HEK293 (cell line): ENCODE measurements around the gene HEMGN.

ENCODE experiments used
- CTCF ChIA-PET: fragments of 350-600 bp; formaldehyde crosslinking; extraction: SDS; loops from one replicate; lab custom pipeline; 2021; ENCODE audit warnings: antibody characterized with exemption; lab: Yijun Ruan, JAX
- POLR2A ChIA-PET: fragments of 300-600 bp; formaldehyde crosslinking; extraction: SDS; loops from one replicate; lab custom pipeline; 2020; ENCODE audit warnings: antibody characterized with exemption, inconsistent platforms; lab: Yijun Ruan, JAX
- H3K27ac ChIP-seq: fragments of 200-500 bp; sonication (Bioruptor generic); 2 replicates; pipeline ENCODE4 v1.5.1; 2014; ENCODE audit warnings: low read depth, low read length, control low read depth, inconsistent platforms; ENCODE audit errors: extremely low read depth
- H3K36me3 ChIP-seq, 2 experiments: fragments of 200-500 bp in 1 of 2; sonication (Bioruptor generic) in 1 of 2; 1 replicate in 1 of 2; 2 replicates in 1 of 2; pipeline ENCODE4 v1.5.1; 2014 to 2017; ENCODE audit warnings: inconsistent platforms in 2 of 2, low read length in 2 of 2; ENCODE audit not compliant: control insufficient read depth in 2 of 2, insufficient read depth in 1 of 2
- H3K4me1 ChIP-seq: fragments of 200-500 bp; sonication (Bioruptor generic); 2 replicates; pipeline ENCODE4 v1.5.1; 2014; ENCODE audit warnings: mild to moderate bottlenecking, low read length, inconsistent platforms; ENCODE audit not compliant: control insufficient read depth, insufficient read depth
- H3K4me3 ChIP-seq: 2 replicates; pipeline ENCODE4 v1.5.1; 2011; ENCODE audit warnings: low read depth, mild to moderate bottlenecking, control low read depth, low read length, moderate library complexity
- H3K9me3 ChIP-seq: fragments of 200-500 bp; sonication (Bioruptor generic); 2 replicates; pipeline ENCODE4 v1.5.1; 2014; ENCODE audit warnings: low read depth, low read length, inconsistent platforms; ENCODE audit not compliant: control insufficient read depth, insufficient read depth
- AEBP2 ChIP-seq: fragments of 450-650 bp; formaldehyde crosslinking; IDR thresholded peaks from 2 replicates; pipeline ENCODE4 v1.5.1; 2016; ENCODE audit warnings: missing biosample characterization, missing genetic modification characterization, borderline replicate concordance
- GLIS2 ChIP-seq: fragments of 450-650 bp; formaldehyde crosslinking; IDR thresholded peaks from 2 replicates; pipeline ENCODE4 v1.5.1; 2016; ENCODE audit warnings: missing biosample characterization, missing genetic modification characterization
- KLF17 ChIP-seq: fragments of 450-650 bp; formaldehyde crosslinking; IDR thresholded peaks from 2 replicates; pipeline ENCODE4 v1.5.1; 2016; ENCODE audit warnings: missing biosample characterization, missing genetic modification characterization
- PRDM1 ChIP-seq: fragments of 450-650 bp; formaldehyde crosslinking; IDR thresholded peaks from 2 replicates; pipeline ENCODE4; 2016; ENCODE audit warnings: missing biosample characterization, missing genetic modification characterization
- ZBTB44 ChIP-seq: fragments of 450-650 bp; IDR thresholded peaks from 2 replicates; pipeline ENCODE4 v1.5.1; 2018; ENCODE audit warnings: missing biosample characterization, mild to moderate bottlenecking, missing genetic modification characterization
- ZBTB8A ChIP-seq: fragments of 450-650 bp; formaldehyde crosslinking; IDR thresholded peaks from 2 replicates; pipeline ENCODE4 v1.5.1; 2016; ENCODE audit warnings: missing biosample characterization, missing genetic modification characterization
- ZNF121 ChIP-seq: fragments of 450-650 bp; formaldehyde crosslinking; IDR thresholded peaks from 2 replicates; pipeline ENCODE4 v1.5.1; 2016; ENCODE audit warnings: missing biosample characterization, missing genetic modification characterization
- ZNF140 ChIP-seq: fragments of 450-650 bp; formaldehyde crosslinking; IDR thresholded peaks from 2 replicates; pipeline ENCODE4 v1.5.1; 2016; ENCODE audit warnings: missing biosample characterization, missing genetic modification characterization
- ZNF148 ChIP-seq: fragments of 450-650 bp; formaldehyde crosslinking; IDR thresholded peaks from 2 replicates; pipeline ENCODE4 v1.5.0; 2017; ENCODE audit warnings: missing biosample characterization, missing genetic modification characterization, borderline replicate concordance
- ZNF221 ChIP-seq: fragments of 450-650 bp; formaldehyde crosslinking; IDR thresholded peaks from 2 replicates; pipeline ENCODE4 v1.5.1; 2017; ENCODE audit warnings: missing biosample characterization, missing genetic modification characterization, borderline replicate concordance
- ZNF23 ChIP-seq: fragments of 450-650 bp; formaldehyde crosslinking; IDR thresholded peaks from 2 replicates; pipeline ENCODE4 v1.5.1; 2016; ENCODE audit warnings: missing biosample characterization, missing genetic modification characterization, borderline replicate concordance
- ZNF341 ChIP-seq: fragments of 450-650 bp; formaldehyde crosslinking; IDR thresholded peaks from 2 replicates; pipeline ENCODE4; 2016; ENCODE audit warnings: low read depth, missing biosample characterization, missing genetic modification characterization
- ZNF571 ChIP-seq: fragments of 450-650 bp; formaldehyde crosslinking; IDR thresholded peaks from 2 replicates; pipeline ENCODE4 v1.5.0; 2017; ENCODE audit warnings: missing biosample characterization, missing genetic modification characterization
- ZNF580 ChIP-seq: fragments of 450-650 bp; formaldehyde crosslinking; IDR thresholded peaks from 2 replicates; pipeline ENCODE4 v1.5.1; 2016; ENCODE audit warnings: missing biosample characterization, missing genetic modification characterization
- ZNF621 ChIP-seq: fragments of 450-650 bp; formaldehyde crosslinking; IDR thresholded peaks from 2 replicates; pipeline ENCODE4 v1.5.1; 2017; ENCODE audit warnings: missing biosample characterization, missing genetic modification characterization
- ZNF629 ChIP-seq: fragments of 450-650 bp; formaldehyde crosslinking; IDR thresholded peaks from 2 replicates; pipeline ENCODE4 v1.5.1; 2017; ENCODE audit warnings: missing biosample characterization, missing genetic modification characterization
- ZNF677 ChIP-seq: fragments of 450-650 bp; IDR thresholded peaks from 2 replicates; pipeline ENCODE4 v1.5.0; 2018; ENCODE audit warnings: missing biosample characterization, mild to moderate bottlenecking, missing genetic modification characterization, moderate library complexity
- ZNF692 ChIP-seq: fragments of 450-650 bp; formaldehyde crosslinking; IDR thresholded peaks from 2 replicates; pipeline ENCODE4 v1.5.1; 2016; ENCODE audit warnings: missing biosample characterization, missing genetic modification characterization
- ZNF704 ChIP-seq: fragments of 450-650 bp; formaldehyde crosslinking; IDR thresholded peaks from 2 replicates; pipeline ENCODE4 v1.5.1; 2016; ENCODE audit warnings: missing biosample characterization, missing genetic modification characterization
- ZNF768 ChIP-seq: fragments of 450-650 bp; formaldehyde crosslinking; IDR thresholded peaks from 2 replicates; pipeline ENCODE4 v1.5.1; 2018; ENCODE audit warnings: missing biosample characterization, mild to moderate bottlenecking, missing genetic modification characterization
- ZNF776 ChIP-seq: fragments of 450-650 bp; formaldehyde crosslinking; IDR thresholded peaks from 2 replicates; pipeline ENCODE4 v1.5.0; 2017; ENCODE audit warnings: missing biosample characterization, missing genetic modification characterization, borderline replicate concordance
- ZSCAN30 ChIP-seq: fragments of 450-650 bp; IDR thresholded peaks from 2 replicates; pipeline ENCODE4 v1.5.1; 2018; ENCODE audit warnings: missing biosample characterization, mild to moderate bottlenecking, missing genetic modification characterization, moderate library complexity

The HEMGN gene

GRCh38 chr9:97930972-97931371, 7.0 kb downstream of the HEMGN start:
- Histone ChIP-seq H3K4me3 (no peak overlapping the region), H3K9me3 (no peaks in the 10 kb centered on the region)
- POLR2A ChIA-PET, result no interaction called here
- TF ChIP-seq ZBTB8A (tag by site-specific recombination) (no peak), ZNF768 (tag by site-specific recombination) (no peak), ZNF677 (no peak)
- TF ChIP-seq, all 188 proteins: peak for 0
- Histone ChIP-seq H3K4me1 (no peaks in the 10 kb centered on the region), H3K27ac (no peak overlapping the region), H3K36me3 (no peaks in the 10 kb centered on the region)
- CTCF ChIA-PET, result interaction anchor here (0.6 to 1.0 kb wide), 5 partner anchors 7 to 309 kb away, joined by 3 to 4 read pairs (median 3); no protein-coding TSS in a partner anchor

- no peak overlapping the region for H3K4me3 ChIP-seq
- no peaks in the 10 kb centered on the region for H3K36me3 ChIP-seq
- POLR2A ChIA-PET, result no interaction called here
- no peaks in the 10 kb centered on the region for H3K4me1 ChIP-seq
- CTCF ChIA-PET, result interaction anchor here (1.1 to 1.8 kb wide), 2 partner anchors 25 to 51 kb away, joined by 4 to 5 read pairs; no protein-coding TSS in a partner anchor
- no peak overlapping the region for H3K27ac ChIP-seq
- H3K9me3 ChIP-seq, result no peaks in the 10 kb centered on the region
- TF ChIP-seq ZNF140 (tag by site-specific recombination), result no peak
- no peak for TF ChIP-seq ZNF677
- no peak for TF ChIP-seq ZNF580 (tag by site-specific recombination)
- TF ChIP-seq KLF17 (tag by site-specific recombination), result no peak
- TF ChIP-seq ZNF121 (tag by site-specific recombination), result no peak
- TF ChIP-seq ZBTB44, result no peak
- TF ChIP-seq ZNF776 (tag by site-specific recombination), result no peak
- TF ChIP-seq AEBP2 (tag by site-specific recombination), result no peak
- TF ChIP-seq ZNF221 (tag by site-specific recombination), result no peak
- no peak for TF ChIP-seq ZNF621 (tag by site-specific recombination)
- TF ChIP-seq ZNF571 (tag by site-specific recombination), result no peak
- no peak for TF ChIP-seq ZSCAN30 (tag by site-specific recombination)
- TF ChIP-seq PRDM1, result no peak
- TF ChIP-seq GLIS2 (tag by site-specific recombination), result no peak
- no peak for TF ChIP-seq ZNF148 (tag by site-specific recombination)
- no peak for TF ChIP-seq ZNF23 (tag by site-specific recombination)
- TF ChIP-seq ZNF629 (tag by site-specific recombination), result no peak
- TF ChIP-seq ZNF341 (tag by site-specific recombination), result no peak
- TF ChIP-seq ZNF692 (tag by site-specific recombination), result no peak
- TF ChIP-seq ZNF704 (tag by site-specific recombination), result no peak
Observed at GRCh38 chr9:97928986-97929604, 8.9 kb downstream of the HEMGN start.
